Stimulated activated CD8-positive, alpha-beta memory T cell treated with anti-CD3 and anti-CD28 coated beads, Interleukin-15, amount 100 ng/mL, for 48 hours (primary cell): Measurements from ENCODE around the gene SH3RF1.

ENCODE experiments used
- DNase-seq, 2 donors: peaks; one replicate each; pipeline ENCODE4 v3.0.0-alpha.2; 2020; ENCODE audit warnings: low read depth in 2 of 2

The SH3RF1 gene

GRCh38 chr4:169275180-169275579 lies 4.4 kb upstream of the SH3RF1 start:
- no peak for DNase-seq

GRCh38 chr4:169274033-169274432 lies 3.3 kb upstream of the SH3RF1 start:
- no peak for DNase-seq

- DNase-seq: no peak
These were observed 1.6 kb upstream of the SH3RF1 start for GRCh38 chr4:169272265-169272886.

GRCh38 chr4:169271692-169272007 lies 894 bp upstream of the SH3RF1 start:
- DNase-seq: no peak

GRCh38 chr4:169269916-169270809 lies 593 bp downstream of the SH3RF1 start:
- no peak for DNase-seq

GRCh38 chr4:169268951-169269760 lies 1.6 kb downstream of the SH3RF1 start:
- DNase-seq: no peak

- no peak for DNase-seq
These were observed 3.7 kb downstream of the SH3RF1 start for GRCh38 chr4:169267070-169267469.

GRCh38 chr4:169266661-169267060 lies 4.1 kb downstream of the SH3RF1 start:
- DNase-seq: no peak

- DNase-seq: no peak
These were observed 4.7 kb downstream of the SH3RF1 start for GRCh38 chr4:169266081-169266480.

GRCh38 chr4:169263791-169264392 lies 6.9 kb downstream of the SH3RF1 start:
- DNase-seq: no peak

- DNase-seq: no peak
These were observed 10.4 kb downstream of the SH3RF1 start for GRCh38 chr4:169260217-169260866.

GRCh38 chr4:169259271-169259670 lies 11.5 kb downstream of the SH3RF1 start:
- DNase-seq: no peak

- no peak for DNase-seq
These were observed 12.6 kb downstream of the SH3RF1 start for GRCh38 chr4:169258141-169258540.

- DNase-seq: no peak
These were observed 13.6 kb downstream of the SH3RF1 start for GRCh38 chr4:169256856-169257761.

GRCh38 chr4:169256101-169256612 lies 14.6 kb downstream of the SH3RF1 start:
- no peak for DNase-seq

- DNase-seq: no peak
These were observed 16.2 kb downstream of the SH3RF1 start for GRCh38 chr4:169254546-169254983.

GRCh38 chr4:169253904-169254303 lies 16.9 kb downstream of the SH3RF1 start:
- no peak for DNase-seq

- no peak for DNase-seq
These were observed 17.6 kb downstream of the SH3RF1 start for GRCh38 chr4:169253113-169253671.

- DNase-seq: no peak
These were observed 18.2 kb downstream of the SH3RF1 start for GRCh38 chr4:169252339-169253112.
